AG09319 (cell line): Measurements from ENCODE around the gene EHBP1.
"Not testable (repeated sequence)": the region's sequence is repeated elsewhere in the genome, so short reads cannot be mapped to it uniquely, and the experiment has no call there.

Experiments used
- DNase-seq: peaks from one replicate; pipeline ENCODE4 v3.0.0-alpha.2; 2010; ENCODE audit warnings: low read depth; ENCODE audit errors: extremely low read depth
- TF ChIP-seq, protein P1 (sequence below): IDR thresholded peaks from 2 replicates; pipeline ENCODE4 v1.5.1; 2011; ENCODE audit warnings: low read depth, mild to moderate bottlenecking, inconsistent platforms, low read length, moderate library complexity

The EHBP1 gene

GRCh38 chr2:63009490-63009889, 304.0 kb downstream of the EHBP1 start:
- no peak for DNase-seq
- TF ChIP-seq, protein P1, sequence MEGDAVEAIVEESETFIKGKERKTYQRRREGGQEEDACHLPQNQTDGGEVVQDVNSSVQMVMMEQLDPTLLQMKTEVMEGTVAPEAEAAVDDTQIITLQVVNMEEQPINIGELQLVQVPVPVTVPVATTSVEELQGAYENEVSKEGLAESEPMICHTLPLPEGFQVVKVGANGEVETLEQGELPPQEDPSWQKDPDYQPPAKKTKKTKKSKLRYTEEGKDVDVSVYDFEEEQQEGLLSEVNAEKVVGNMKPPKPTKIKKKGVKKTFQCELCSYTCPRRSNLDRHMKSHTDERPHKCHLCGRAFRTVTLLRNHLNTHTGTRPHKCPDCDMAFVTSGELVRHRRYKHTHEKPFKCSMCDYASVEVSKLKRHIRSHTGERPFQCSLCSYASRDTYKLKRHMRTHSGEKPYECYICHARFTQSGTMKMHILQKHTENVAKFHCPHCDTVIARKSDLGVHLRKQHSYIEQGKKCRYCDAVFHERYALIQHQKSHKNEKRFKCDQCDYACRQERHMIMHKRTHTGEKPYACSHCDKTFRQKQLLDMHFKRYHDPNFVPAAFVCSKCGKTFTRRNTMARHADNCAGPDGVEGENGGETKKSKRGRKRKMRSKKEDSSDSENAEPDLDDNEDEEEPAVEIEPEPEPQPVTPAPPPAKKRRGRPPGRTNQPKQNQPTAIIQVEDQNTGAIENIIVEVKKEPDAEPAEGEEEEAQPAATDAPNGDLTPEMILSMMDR: no peak

GRCh38 chr2:63012541-63012940, 307.0 kb downstream of the EHBP1 start:
- DNase-seq: no peak
- TF ChIP-seq, protein P1: no peak

GRCh38 chr2:63013438-63013837, 307.9 kb downstream of the EHBP1 start:
- TF ChIP-seq, protein P1: no peak
- no peak for DNase-seq

GRCh38 chr2:63015389-63015788, 309.9 kb downstream of the EHBP1 start:
- DNase-seq: no peak
- TF ChIP-seq, protein P1: no peak

DNA sequence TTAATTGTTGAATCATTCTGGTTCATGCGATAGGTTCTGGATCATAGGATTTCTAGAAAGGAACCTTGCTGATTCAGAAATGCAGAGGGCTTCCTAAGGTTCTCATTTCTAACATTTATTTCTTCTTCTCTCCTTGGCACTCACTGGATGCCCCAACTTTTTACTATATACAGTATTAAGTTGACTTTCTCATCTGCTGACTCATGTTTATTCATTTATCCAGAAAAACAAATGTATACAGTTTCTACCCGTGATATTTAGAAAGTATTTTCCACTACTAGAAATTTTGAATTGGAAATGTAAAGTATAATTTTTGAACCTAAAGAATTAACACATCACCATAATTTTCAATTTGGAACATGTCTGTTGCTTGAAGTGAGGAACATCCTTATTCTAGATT, 312.9 kb downstream of the EHBP1 start:
- TF ChIP-seq, protein P1: no peak
- no peak for DNase-seq

- not testable (repeated sequence) for DNase-seq
These were observed 314.2 kb downstream of the EHBP1 start for GRCh38 chr2:63019686-63020085.

DNA sequence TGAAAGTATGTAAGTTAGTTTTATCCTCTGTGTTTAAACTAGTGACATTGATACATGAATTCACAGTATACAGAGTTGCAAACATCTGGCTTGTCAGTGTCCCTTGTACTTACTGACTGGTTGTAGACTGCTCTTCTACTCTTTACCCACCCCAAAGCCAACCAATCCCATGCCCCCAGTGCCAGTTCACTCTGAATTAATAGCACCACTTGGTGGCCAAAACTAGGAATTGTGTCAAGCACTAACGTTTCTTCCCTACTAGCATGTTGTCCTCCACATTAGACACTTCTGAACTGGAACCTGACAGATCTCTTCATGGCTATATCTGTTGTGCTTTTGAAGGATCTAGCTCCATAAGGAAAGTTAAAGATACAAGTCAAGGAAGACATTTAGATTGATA, 317.9 kb downstream of the EHBP1 start:
- TF ChIP-seq, protein P1: no peak
- DNase-seq: no peak

- no peak for DNase-seq
- TF ChIP-seq, protein P1: no peak
These were observed 321.7 kb downstream of the EHBP1 start for GRCh38 chr2:63027220-63027619.
